Endothelial cell of umbilical vein (primary cell): ENCODE results near the gene MBOAT1. TPM values are rescaled to one million over a fixed set of nuclear protein-coding genes. Genes with fewer than 3 reads are reported as not detected.

ENCODE experiments used
- BruUV-seq: library from RNA; stranded (reverse); fragments of 400-500 nt; replicated peaks from 2 replicates; lab custom pipeline; 2021; lab: Mats Ljungman, UMichigan
- CTCF ChIA-PET: fragments of 300-600, 350-600 bp; sonication (Branson Sonifier 250); formaldehyde crosslinking; loops from one replicate; lab custom pipeline; 2021; ENCODE audit warnings: antibody characterized with exemption, inconsistent platforms; lab: Charles Lee
- POLR2A ChIA-PET: fragments of 300-600, 350-600 bp; sonication (Branson Sonifier 250); formaldehyde crosslinking; loops from one replicate; lab custom pipeline; 2021; ENCODE audit warnings: antibody characterized with exemption, inconsistent platforms; lab: Charles Lee
- DNase-seq: peaks from one replicate; pipeline ENCODE4 v3.0.0-alpha.2; 2011; ENCODE audit warnings: low read depth, low spot score
- FAIRE-seq: peaks from 2 replicates; lab custom pipeline; 2011; peaks lifted over from hg19 to GRCh38; lab: Jason Lieb, UNC
- H2AFZ ChIP-seq: 2 replicates; pipeline ENCODE4 v1.6.0; 2012; ENCODE audit warnings: low read depth, low read length, control low read depth, inconsistent platforms
- H3K27ac ChIP-seq: 2 replicates; pipeline ENCODE4 v1.5.1; 2011; ENCODE audit warnings: low read depth, mild to moderate bottlenecking, control low read depth, low read length, moderate library complexity; ENCODE audit not compliant: insufficient read depth
- H3K27me3 ChIP-seq, 2 experiments: 2 replicates each; pipeline versions ENCODE4 v1.6.0 to v1.6.1; 2011; ENCODE audit warnings: low read length in 2 of 2, mixed read lengths in 1 of 2; ENCODE audit not compliant: control insufficient read depth in 2 of 2, insufficient read depth in 2 of 2
- H3K36me3 ChIP-seq, 2 experiments: 2 replicates in 1 of 2; 3 replicates in 1 of 2; pipeline ENCODE4 v1.5.1; 2011; ENCODE audit warnings: low read length in 2 of 2, mild to moderate bottlenecking in 1 of 2, moderate library complexity in 1 of 2; ENCODE audit not compliant: control insufficient read depth in 2 of 2, insufficient read depth in 2 of 2; ENCODE audit errors: extremely low read depth in 1 of 2
- H3K4me1 ChIP-seq: 3 replicates; pipeline ENCODE4 v1.5.1; 2011; ENCODE audit warnings: mild to moderate bottlenecking, low read length; ENCODE audit not compliant: control insufficient read depth, insufficient read depth; ENCODE audit errors: extremely low read depth
- H3K4me2 ChIP-seq: 2 replicates; pipeline ENCODE4 v1.6.1; 2011; ENCODE audit warnings: low read length, control low read depth, mixed read lengths; ENCODE audit not compliant: insufficient read depth
- H3K4me3 ChIP-seq, 3 experiments: fragments of 200-600 bp in 1 of 3; sonication (generic), shearing (Covaris generic) in 1 of 3; replicated peaks in 1 of 3; 2 replicates each; pipeline ENCODE4 v1.5.1; 2011 to 2016; ENCODE audit warnings: control low read depth in 3 of 3, low read length in 3 of 3, mild to moderate bottlenecking in 2 of 3, inconsistent platforms in 1 of 3, low read depth in 1 of 3, moderate library complexity in 1 of 3; ENCODE audit not compliant: insufficient read depth in 1 of 3
- H3K79me2 ChIP-seq: 2 replicates; pipeline ENCODE4 v1.6.0; 2012; ENCODE audit warnings: low read length, inconsistent platforms; ENCODE audit not compliant: control insufficient read depth, insufficient read depth
- H3K9ac ChIP-seq: replicated peaks from 2 replicates; pipeline ENCODE3; 2011; ENCODE audit warnings: low read length, control low read depth; ENCODE audit not compliant: insufficient read depth; ENCODE audit errors: extremely low read depth
- H3K9me1 ChIP-seq: replicated peaks from 3 replicates; pipeline ENCODE4 v1.6.0; 2011; ENCODE audit warnings: mild to moderate bottlenecking, low read length; ENCODE audit not compliant: control insufficient read depth, insufficient read depth; ENCODE audit errors: extremely low read depth
- H3K9me3 ChIP-seq: replicated peaks from 2 replicates; pipeline ENCODE4 v1.5.1; 2012; ENCODE audit warnings: low read length, inconsistent platforms; ENCODE audit not compliant: control insufficient read depth, insufficient read depth
- H4K20me1 ChIP-seq: replicated peaks from 2 replicates; pipeline ENCODE3; 2011; ENCODE audit warnings: mild to moderate bottlenecking, low read length; ENCODE audit not compliant: control insufficient read depth, insufficient read depth; ENCODE audit errors: extremely low read depth
- CTCF ChIP-seq, 2 donors: IDR thresholded peaks; 1 replicate in 1 of 2; 2 replicates in 1 of 2; pipeline ENCODE4 v1.5.1; 2011; ENCODE audit warnings: low read length in 2 of 2, mild to moderate bottlenecking in 2 of 2, moderate library complexity in 2 of 2, control low read depth in 1 of 2, inconsistent platforms in 1 of 2, low read depth in 1 of 2; ENCODE audit not compliant: insufficient read depth in 1 of 2; ENCODE audit errors: extremely low read depth in 1 of 2
- EZH2 ChIP-seq: IDR thresholded peaks from 2 replicates; pipeline ENCODE4 v1.6.1; 2012; ENCODE audit warnings: borderline replicate concordance, low read depth, mild to moderate bottlenecking, moderate library complexity, low read length, inconsistent platforms; ENCODE audit not compliant: severe bottlenecking
- FOS ChIP-seq: IDR thresholded peaks from 2 replicates; pipeline ENCODE4 v1.6.1; 2011; ENCODE audit warnings: mild to moderate bottlenecking, low read length, moderate library complexity, borderline replicate concordance; ENCODE audit not compliant: insufficient read depth
- GATA2 ChIP-seq: IDR thresholded peaks from 2 replicates; pipeline ENCODE4 v1.7.0; 2011; ENCODE audit warnings: low read depth, mild to moderate bottlenecking, moderate library complexity, mixed read lengths, low read length; ENCODE audit not compliant: insufficient read length, insufficient read depth
- JUN ChIP-seq: IDR thresholded peaks from 2 replicates; pipeline ENCODE4 v1.6.1; 2011; ENCODE audit warnings: borderline replicate concordance, low read depth; ENCODE audit not compliant: insufficient read length, insufficient read depth
- MYC ChIP-seq: IDR thresholded peaks from one replicate; pipeline ENCODE4 v1.6.1; 2011; ENCODE audit warnings: mild to moderate bottlenecking, low read depth, low read length
- POLR2A ChIP-seq: IDR thresholded peaks from 2 replicates; pipeline ENCODE4 v1.6.1; 2012; ENCODE audit warnings: low read depth, mild to moderate bottlenecking, control low read depth, low read length
- POLR2AphosphoS5 ChIP-seq: IDR thresholded peaks from 2 replicates; pipeline ENCODE4 v1.6.1; 2012; ENCODE audit warnings: low read depth, mild to moderate bottlenecking, control low read depth, low read length, moderate library complexity; ENCODE audit not compliant: insufficient read depth
- dilution Hi-C: fragments of 300-500 bp; cut with MboI; formaldehyde crosslinking; loops from one replicate; pipeline ENCODE4 v1.15.0; 2019; ENCODE audit warnings: low sequenced_read_pairs; ENCODE audit not compliant: extremely low pct_ligation_motif_present
- intact Hi-C: fragments of 100-400 bp; cut with micrococcal nuclease; formaldehyde crosslinking; loops from one replicate; pipeline ENCODE4 v1.10.0; 2022
- polyA plus RNA-seq, 4 experiments: library from polyadenylated mRNA; depleted of rRNA in 3 of 4; stranded (reverse) in 3 of 4; unstranded in 1 of 4; fragments of >200 nt; gene quantifications; 2 replicates each; pipeline versions ENCODE4 v1.2.1 to v1.2.3, GENCODE V29; 2011 to 2012; ENCODE audit warnings: missing spikeins in 1 of 4
- total RNA-seq: library from RNA; stranded (reverse); gene quantifications from 2 replicates; pipeline ENCODE4 v1.2.3, GENCODE V29; 2021
- TF ChIP-seq, protein P1 (sequence below): IDR thresholded peaks from 2 replicates; pipeline ENCODE4 v1.6.1; 2011; ENCODE audit not compliant: insufficient read depth, insufficient read length

The MBOAT1 gene
- total and polyA plus RNA-seq, 2 donors (not counting 3 experiments of a cell fraction or from before 2014, with no cell fraction given): 2.1 to 5.4 TPM

GRCh38 chr6:20182926-20183521, 29.2 kb downstream of the MBOAT1 start:
- Histone ChIP-seq H3K27ac (no peak overlapping the region), H4K20me1 (no peaks in the 10 kb centered on the region), H3K4me3 (no peak overlapping the region), H3K27me3 (no peaks in the 10 kb centered on the region), H3K9me1 (no peaks in the 10 kb centered on the region), H3K4me1 (no peaks in the 10 kb centered on the region), H3K79me2 (no peaks in the 10 kb centered on the region), H3K36me3 (no peaks in the 10 kb centered on the region), H2AFZ (no peak overlapping the region), H3K4me2 (no peak overlapping the region), H3K9ac (no peak overlapping the region), H3K9me3 (no peaks in the 10 kb centered on the region)
- intact Hi-C loops (no loop called here), dilution Hi-C loops (no loop called here)
- BruUV-seq: no TSS peak
- DNase-seq: no peak
- POLR2A ChIA-PET: no interaction called here
- TF ChIP-seq, protein P1, sequence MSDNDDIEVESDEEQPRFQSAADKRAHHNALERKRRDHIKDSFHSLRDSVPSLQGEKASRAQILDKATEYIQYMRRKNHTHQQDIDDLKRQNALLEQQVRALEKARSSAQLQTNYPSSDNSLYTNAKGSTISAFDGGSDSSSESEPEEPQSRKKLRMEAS: no peak
- no peak for TF ChIP-seq POLR2AphosphoS5
- TF ChIP-seq JUN: no peak
- TF ChIP-seq FOS: no peak
- no peak for TF ChIP-seq GATA2
- CTCF ChIA-PET: no interaction called here
- no peak for FAIRE-seq

GRCh38 chr6:20182069-20182468, 30.2 kb downstream of the MBOAT1 start:
- intact Hi-C loops: no loop called here
- TF ChIP-seq MYC (no peak), POLR2AphosphoS5 (no peak), GATA2 (no peak), POLR2A (no peak), EZH2 (no peak), CTCF (IDR thresholded peaks at IDR 0.05; ENCODE audit: extremely low read depth in 1 of 2, insufficient read depth in 1 of 2, low read depth in 1 of 2, low read length in 2 of 2) (no peak)
- BruUV-seq: no TSS peak

More at GRCh38 chr6:20182069-20182468, 30.2 kb downstream of the MBOAT1 start:
- H3K4me3 ChIP-seq: no peak overlapping the region
- no peak overlapping the region for H3K9ac ChIP-seq
- H3K27me3 ChIP-seq: no peaks in the 10 kb centered on the region
- H2AFZ ChIP-seq: no peak overlapping the region
- no peak for DNase-seq
- no peaks in the 10 kb centered on the region for H3K9me1 ChIP-seq
- no peaks in the 10 kb centered on the region for H3K9me3 ChIP-seq
- H4K20me1 ChIP-seq: no peaks in the 10 kb centered on the region
- ChIA-PET POLR2A (no interaction called here), CTCF (no interaction called here)
- H3K79me2 ChIP-seq: no peaks in the 10 kb centered on the region
- no peak for FAIRE-seq
- no peaks in the 10 kb centered on the region for H3K36me3 ChIP-seq
- dilution Hi-C loops: no loop called here
- H3K4me1 ChIP-seq: no peaks in the 10 kb centered on the region
- no peak overlapping the region for H3K4me2 ChIP-seq
- H3K27ac ChIP-seq: no peak overlapping the region
